H1 (cell line): ENCODE data around the gene EPG5. TPM values are rescaled to one million over a fixed set of nuclear protein-coding genes. Genes with fewer than 3 reads are reported as not detected.

ENCODE experiments used
- CHD1 ChIP-seq: IDR thresholded peaks from 2 replicates; pipeline ENCODE4 v1.6.1; 2012; ENCODE audit warnings: low read depth, low read length, improper control_type of control experiment
- CREB1 ChIP-seq: IDR thresholded peaks from 2 replicates; pipeline ENCODE4 v1.6.1; 2012; ENCODE audit warnings: inconsistent platforms
- GABPA ChIP-seq: IDR thresholded peaks from 2 replicates; pipeline ENCODE4 v1.6.1; 2011; ENCODE audit warnings: mild to moderate bottlenecking, low read length, moderate library complexity, borderline replicate concordance; ENCODE audit not compliant: insufficient read depth
- KDM4A ChIP-seq: IDR thresholded peaks from one replicate; pipeline ENCODE4 v1.7.1; 2012; ENCODE audit warnings: low read depth, mild to moderate bottlenecking, moderate library complexity, low read length, inconsistent platforms; ENCODE audit not compliant: severe bottlenecking
- KDM5A ChIP-seq: fragments of 200-600 bp; IDR thresholded peaks from 2 replicates; pipeline ENCODE4 v1.7.1; 2012; ENCODE audit warnings: mild to moderate bottlenecking, low read length, inconsistent platforms, mixed read lengths
- PHF8 ChIP-seq: fragments of 200-600 bp; sonication (generic); conservative IDR thresholded peaks from 2 replicates; pipeline ENCODE4 v1.7.1; 2012; ENCODE audit warnings: low read depth, mild to moderate bottlenecking, inconsistent platforms, low read length, moderate library complexity
- RBBP5 ChIP-seq: IDR thresholded peaks from 2 replicates; pipeline ENCODE4 v1.7.1; 2012; ENCODE audit warnings: low read depth, mild to moderate bottlenecking, inconsistent platforms, low read length, moderate library complexity, borderline replicate concordance
- SIN3A ChIP-seq, 2 experiments: IDR thresholded peaks in 1 of 2; conservative IDR thresholded peaks in 1 of 2; 2 replicates each; pipeline ENCODE4 v1.6.1; 2011 to 2012; ENCODE audit warnings: low read length in 2 of 2, improper control_type of control experiment in 1 of 2, low read depth in 1 of 2, mild to moderate bottlenecking in 1 of 2
- SP1 ChIP-seq: IDR thresholded peaks from 2 replicates; pipeline ENCODE4 v1.6.1; 2011; ENCODE audit warnings: low read depth, low read length
- TAF1 ChIP-seq: IDR thresholded peaks from 2 replicates; pipeline ENCODE4 v1.6.1; 2011; ENCODE audit warnings: mild to moderate bottlenecking, low read depth, low read length
- TAF7 ChIP-seq: optimal IDR thresholded peaks from 2 replicates; pipeline ENCODE3; 2011; ENCODE audit warnings: low read depth, mild to moderate bottlenecking, inconsistent platforms, low read length, moderate library complexity, borderline replicate concordance
- TBP ChIP-seq: IDR thresholded peaks from 2 replicates; pipeline ENCODE4 v1.6.1; 2011; ENCODE audit warnings: low read depth, low read length, improper control_type of control experiment
- TEAD4 ChIP-seq: IDR thresholded peaks from 2 replicates; pipeline ENCODE4 v1.6.1; 2012; ENCODE audit warnings: low read depth, low read length, inconsistent platforms, mixed read lengths
- YY1 ChIP-seq: IDR thresholded peaks from 2 replicates; pipeline ENCODE4 v1.6.1; 2011; ENCODE audit warnings: low read depth, mild to moderate bottlenecking, low read length
- polyA plus RNA-seq, 7 experiments: library from polyadenylated mRNA; depleted of rRNA in 3 of 7; stranded (reverse) in 5 of 7; unstranded in 2 of 7; fragments of >200 nt in 5 of 7; fragments of 200-250 nt in 2 of 7; gene quantifications; 1 replicate in 5 of 7; 2 replicates in 1 of 7; 4 replicates in 1 of 7; pipeline versions ENCODE4 v1.2.1 to v1.2.3, GENCODE V29; 2011 to 2013; ENCODE audit warnings: missing spikeins in 2 of 7, mixed read lengths in 2 of 7
- total RNA-seq: library from RNA; stranded (reverse); fragmentation: NEBNext Ultra II Directional; extraction: Animal tissue kit (Norgen Biotek cat#: 25700); gene quantifications from 2 replicates; pipeline ENCODE4 v1.2.1, GENCODE V29; 2021
- TF ChIP-seq, protein P1 (sequence below): IDR thresholded peaks from 2 replicates; pipeline ENCODE4 v1.6.1; 2011; ENCODE audit warnings: low read depth, mild to moderate bottlenecking, low read length; ENCODE audit not compliant: insufficient read depth

Gene EPG5
- total and polyA plus RNA-seq, 2 of the 8 experiments (the other 6 are each of a cell fraction or from before 2014, with no cell fraction given), result 14.1 to 18.3 TPM

DNA sequence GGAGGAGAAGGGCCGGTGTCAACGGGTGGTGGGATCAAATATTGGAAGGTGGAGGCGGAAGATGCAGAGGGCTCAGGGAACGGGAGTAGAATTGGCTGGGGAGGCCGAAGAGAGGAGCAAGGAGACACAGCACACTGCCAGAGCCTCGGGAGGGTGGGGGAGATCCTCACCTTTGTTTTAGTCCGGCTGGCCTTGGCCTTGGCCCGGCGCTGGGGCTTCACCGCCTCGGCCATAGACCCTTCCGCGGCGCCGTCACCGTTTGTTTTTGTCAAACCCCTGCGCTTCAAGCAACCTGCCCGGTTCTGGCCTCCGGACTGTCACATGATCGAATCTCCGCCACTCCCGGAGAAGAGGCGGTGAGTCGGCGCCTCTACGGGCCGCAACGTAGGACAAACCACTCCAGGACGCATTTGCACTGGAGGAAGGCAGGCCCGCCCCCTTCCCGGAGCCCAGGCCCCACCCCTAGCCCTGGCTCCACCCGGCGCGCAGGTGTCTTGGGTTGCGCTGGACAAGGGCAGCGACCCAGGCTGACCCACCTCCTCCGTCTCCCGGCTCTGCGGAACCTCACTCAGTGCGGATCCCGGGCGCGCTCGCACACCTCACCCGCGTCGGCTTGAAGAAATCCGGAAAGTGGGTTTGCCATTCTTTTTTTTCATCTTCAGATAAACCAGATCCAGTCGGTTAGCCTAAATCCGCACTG lies at the start of gene EPG5 (continued):
- TF ChIP-seq TBP (peak; percentile 87), PHF8 (peak; percentile 64; the same call in 1 of the 2 replicates), TAF7 (peak; percentile 28), YY1 (no peak), TAF1 (peak; percentile 86; the same call in 1 of the 2 replicates), GABPA (no peak), KDM5A (peak; percentile 57; the same call in 1 of the 2 replicates), KDM4A (peak; percentile 81), TEAD4 (no peak), CHD1 (no peak), SIN3A (conservative IDR thresholded peaks at IDR 0.05 in 1 of 2, IDR thresholded peaks at IDR 0.05 in 1 of 2; ENCODE audit: low read depth in 1 of 2, low read length in 2 of 2) (peak; percentile 64 to 86; a peak in 3 of 4 replicates), SP1 (peak; percentile 50; the same call in 1 of the 2 replicates), RBBP5 (0 out of 2 replicates have a peak, but pooled peaks have one; percentile 33), CREB1 (peak; percentile 59)
- TF ChIP-seq, protein P1, sequence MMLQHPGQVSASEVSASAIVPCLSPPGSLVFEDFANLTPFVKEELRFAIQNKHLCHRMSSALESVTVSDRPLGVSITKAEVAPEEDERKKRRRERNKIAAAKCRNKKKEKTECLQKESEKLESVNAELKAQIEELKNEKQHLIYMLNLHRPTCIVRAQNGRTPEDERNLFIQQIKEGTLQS, result 0 out of 2 replicates have a peak, but pooled peaks have one; percentile 7
